Measurements from ENCODE around the gene ARL15.

DNA sequence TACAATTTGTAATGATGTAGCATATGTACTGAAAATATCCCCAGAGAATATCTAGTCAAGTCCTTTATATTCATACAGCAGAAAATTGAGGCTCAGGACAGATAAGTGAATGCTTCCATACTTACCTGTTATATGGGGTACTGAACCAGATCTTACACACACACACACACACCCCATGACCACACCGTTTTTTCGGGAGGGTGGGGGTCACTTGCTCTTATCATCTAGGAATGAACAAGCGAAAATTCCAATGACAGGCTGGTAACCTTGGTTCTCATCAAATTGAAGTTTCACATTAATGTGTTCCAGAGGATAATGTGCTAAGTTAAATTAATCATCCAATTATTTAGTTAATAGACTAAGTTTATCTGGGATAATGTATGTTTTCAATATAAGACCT is 48.8 kb downstream of the ARL15 start:
- no peak for TF ChIP-seq EP300 (IDR thresholded peaks at IDR 0.05)
- TF ChIP-seq POLR2A (IDR thresholded peaks at IDR 0.05): no peak
- TF ChIP-seq, protein P1, sequence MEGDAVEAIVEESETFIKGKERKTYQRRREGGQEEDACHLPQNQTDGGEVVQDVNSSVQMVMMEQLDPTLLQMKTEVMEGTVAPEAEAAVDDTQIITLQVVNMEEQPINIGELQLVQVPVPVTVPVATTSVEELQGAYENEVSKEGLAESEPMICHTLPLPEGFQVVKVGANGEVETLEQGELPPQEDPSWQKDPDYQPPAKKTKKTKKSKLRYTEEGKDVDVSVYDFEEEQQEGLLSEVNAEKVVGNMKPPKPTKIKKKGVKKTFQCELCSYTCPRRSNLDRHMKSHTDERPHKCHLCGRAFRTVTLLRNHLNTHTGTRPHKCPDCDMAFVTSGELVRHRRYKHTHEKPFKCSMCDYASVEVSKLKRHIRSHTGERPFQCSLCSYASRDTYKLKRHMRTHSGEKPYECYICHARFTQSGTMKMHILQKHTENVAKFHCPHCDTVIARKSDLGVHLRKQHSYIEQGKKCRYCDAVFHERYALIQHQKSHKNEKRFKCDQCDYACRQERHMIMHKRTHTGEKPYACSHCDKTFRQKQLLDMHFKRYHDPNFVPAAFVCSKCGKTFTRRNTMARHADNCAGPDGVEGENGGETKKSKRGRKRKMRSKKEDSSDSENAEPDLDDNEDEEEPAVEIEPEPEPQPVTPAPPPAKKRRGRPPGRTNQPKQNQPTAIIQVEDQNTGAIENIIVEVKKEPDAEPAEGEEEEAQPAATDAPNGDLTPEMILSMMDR (IDR thresholded peaks at IDR 0.05): no peak

All from sigmoid colon (tissue), 4 donors.